NT2/D1 (cell line): ENCODE measurements around the gene OR4Q2.

Source experiments
- SUZ12 ChIP-seq: IDR thresholded peaks from 2 replicates; pipeline ENCODE4 v1.6.1; 2011; ENCODE audit not compliant: insufficient read length, insufficient read depth; ENCODE audit errors: extremely low read depth
- YY1 ChIP-seq: IDR thresholded peaks from 2 replicates; pipeline ENCODE4 v1.6.1; 2011; ENCODE audit not compliant: insufficient read length, insufficient read depth
- ZNF274 ChIP-seq: IDR thresholded peaks from 2 replicates; pipeline ENCODE4 v1.6.1; 2011; ENCODE audit warnings: mild to moderate bottlenecking, low read depth, low read length

DNA sequence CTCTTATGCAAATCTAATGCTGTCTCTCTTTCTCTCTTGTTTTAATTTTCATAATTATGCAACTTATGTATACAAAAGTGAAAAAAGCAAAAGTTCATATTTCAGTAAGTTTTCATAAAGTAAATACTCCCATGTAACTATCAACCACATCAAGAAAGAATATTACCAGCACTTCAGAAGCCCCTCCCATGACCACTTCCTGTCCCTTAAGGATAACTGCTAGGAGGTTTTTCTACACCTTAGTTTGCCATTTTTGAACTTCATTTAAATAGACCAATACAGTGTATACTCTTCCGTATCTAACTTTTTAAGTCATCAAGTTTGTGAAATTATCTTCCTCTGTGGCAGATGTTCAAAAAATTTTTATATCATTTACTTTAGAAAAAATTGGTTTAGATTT is 27.1 kb upstream of the OR4Q2 start:
- TF ChIP-seq SUZ12 = no peak
- no peak for TF ChIP-seq YY1
- TF ChIP-seq ZNF274 = no peak
